Subcutaneous preadipocyte (primary cell): ENCODE results near the gene MRFAP1L1. TPM values are rescaled to one million over a fixed set of nuclear protein-coding genes. Genes with fewer than 3 reads are reported as not detected.

Experiments
- total RNA-seq: library from RNA; depleted of rRNA; stranded (reverse); fragments of >200 nt; gene quantifications from 2 replicates; pipeline ENCODE4 v1.2.3, GENCODE V29; 2012

MRFAP1L1 gene
- total RNA-seq = 29.0 and 29.7 TPM in 2 replicates

GRCh38 chr4:6709230-6710114 is at the start of gene MRFAP1L1:
TSS of gene MRFAP1L1 (minus strand) at chr4:6709865. CDS start at chr4:6709629, 236 bp downstream.

GRCh38 chr4:6716018-6716911 is 6.6 kb upstream of the MRFAP1L1 start, which contains the start of gene BLOC1S4:
TSS of gene BLOC1S4 (plus strand) at chr4:6716174. CDS start at chr4:6716210, 36 bp downstream.

GRCh38 chr4:6693231-6694176 is 16.2 kb downstream of the MRFAP1L1 start, which contains the start of gene S100P:
TSS of gene S100P (plus strand) at chr4:6693878. CDS start at chr4:6693933, 55 bp downstream.

Other genes starting within 250 kb of the MRFAP1L1 start
- gene PPP2R2C, start 237.3 kb downstream of the MRFAP1L1 start, total RNA-seq = under 0.01 and 0.20 TPM in 2 replicates
- 7.8 and 11.0 TPM in 2 replicates for gene MAN2B2, start 134.7 kb downstream of the MRFAP1L1 start, total RNA-seq
- gene MRFAP1, start 69.2 kb downstream of the MRFAP1L1 start, total RNA-seq = 83.5 and 86.3 TPM in 2 replicates
- 0.20 TPM in 1 of 2 replicates, not detected in the other for gene S100P, start 16.0 kb downstream of the MRFAP1L1 start, total RNA-seq
- gene BLOC1S4, start 6.3 kb upstream of the MRFAP1L1 start, total RNA-seq = 9.4 and 11.8 TPM in 2 replicates
- gene KIAA0232, start 72.9 kb upstream of the MRFAP1L1 start, total RNA-seq = 11.0 and 16.0 TPM in 2 replicates
- 28.3 and 32.3 TPM in 2 replicates for gene TBC1D14, start 200.0 kb upstream of the MRFAP1L1 start, total RNA-seq